WTC11 (cell line): ENCODE measurements around the gene KCNJ11. TPM values are rescaled to one million over a fixed set of nuclear protein-coding genes. Genes with fewer than 3 reads are reported as not detected.

Experiments used
- ATAC-seq: fragments of 200-7000 bp; cut with Tn5 transposase; 2 replicates; pipeline ENCODE4 v1.10.0; 2021; ENCODE audit warnings: mild to moderate bottlenecking, moderate library complexity
- CTCF ChIA-PET: fragments of 300-600 bp; sonication (Branson Sonifier 250); formaldehyde crosslinking; loops from one replicate; lab custom pipeline; 2021; ENCODE audit warnings: antibody characterized with exemption; lab: Charles Lee
- POLR2A ChIA-PET: fragments of 350-600 bp; sonication (Branson Sonifier 250); formaldehyde crosslinking; loops from one replicate; lab custom pipeline; 2021; ENCODE audit warnings: antibody characterized with exemption; lab: Charles Lee
- DNase-seq: peaks from one replicate; pipeline ENCODE4 v3.0.0; 2021; ENCODE audit warnings: low spot score
- H3K27ac Mint-ChIP-seq: 2 replicates; pipeline ENCODE4 v1.8.0; 2021; ENCODE audit warnings: mixed read lengths
- H3K27me3 Mint-ChIP-seq: 2 replicates; pipeline ENCODE4 v1.8.0; 2021; ENCODE audit warnings: low read depth, mild to moderate bottlenecking, moderate library complexity, mixed read lengths
- H3K36me3 Mint-ChIP-seq: 2 replicates; pipeline ENCODE4 v1.8.0; 2021; ENCODE audit warnings: mixed read lengths
- H3K4me1 Mint-ChIP-seq: 2 replicates; pipeline ENCODE4 v1.8.0; 2022; ENCODE audit warnings: mixed read lengths
- H3K4me3 Mint-ChIP-seq: 2 replicates; pipeline ENCODE4 v1.8.0; 2021; ENCODE audit warnings: mild to moderate bottlenecking, moderate library complexity, mixed read lengths
- H3K9me3 Mint-ChIP-seq: 2 replicates; pipeline ENCODE4 v1.8.0; 2021; ENCODE audit warnings: mixed read lengths
- ATF6 ChIP-seq: sonication (generic); formaldehyde crosslinking; IDR thresholded peaks from 2 replicates; pipeline ENCODE4 v1.8.1; 2023; ENCODE audit warnings: mild to moderate bottlenecking, missing genetic modification reagents
- E2F4 ChIP-seq: sonication (generic); formaldehyde crosslinking; IDR thresholded peaks from 2 replicates; pipeline ENCODE4 v1.8.1; 2022; ENCODE audit warnings: low read depth, mild to moderate bottlenecking, moderate library complexity, missing genetic modification reagents, borderline replicate concordance
- E2F5 ChIP-seq: sonication (generic); formaldehyde crosslinking; IDR thresholded peaks from 2 replicates; pipeline ENCODE4 v1.8.1; 2022; ENCODE audit warnings: mild to moderate bottlenecking, moderate library complexity, missing genetic modification reagents
- GRHL2 ChIP-seq: fragments of 250-450 bp; sonication (Bioruptor Pico); IDR thresholded peaks from 2 replicates; pipeline ENCODE4 v1.8.0; 2022; ENCODE audit warnings: mild to moderate bottlenecking, moderate library complexity; ENCODE audit not compliant: insufficient replicate concordance, severe bottlenecking
- JAZF1 ChIP-seq: fragments of 250-450 bp; sonication (Bioruptor Pico); IDR thresholded peaks from 2 replicates; pipeline ENCODE4 v1.9.0; 2021; ENCODE audit warnings: moderate library complexity, mild to moderate bottlenecking, inconsistent platforms
- MAX ChIP-seq: sonication (generic); formaldehyde crosslinking; IDR thresholded peaks from 2 replicates; pipeline ENCODE4 v1.8.0; 2022; ENCODE audit warnings: mild to moderate bottlenecking, missing genetic modification reagents
- RELA ChIP-seq: sonication (generic); formaldehyde crosslinking; IDR thresholded peaks from 2 replicates; pipeline ENCODE4 v1.8.1; 2022; ENCODE audit warnings: missing genetic modification reagents, mild to moderate bottlenecking, borderline replicate concordance
- SMAD4 ChIP-seq: sonication (generic); formaldehyde crosslinking; IDR thresholded peaks from 2 replicates; pipeline ENCODE4 v1.8.0; 2022; ENCODE audit warnings: mild to moderate bottlenecking, missing genetic modification reagents
- TCF7 ChIP-seq: sonication (generic); formaldehyde crosslinking; IDR thresholded peaks from 2 replicates; pipeline ENCODE4 v1.8.0; 2022; ENCODE audit warnings: mild to moderate bottlenecking, low read depth, missing genetic modification reagents, moderate library complexity
- TEAD4 ChIP-seq: sonication (generic); formaldehyde crosslinking; IDR thresholded peaks from 2 replicates; pipeline ENCODE4 v1.8.0; 2022; ENCODE audit warnings: mild to moderate bottlenecking, missing genetic modification reagents
- TP53 ChIP-seq: sonication (generic); formaldehyde crosslinking; IDR thresholded peaks from 2 replicates; pipeline ENCODE4 v1.8.1; 2023; ENCODE audit warnings: mild to moderate bottlenecking, missing genetic modification reagents
- ZNF232 ChIP-seq: sonication (generic); formaldehyde crosslinking; IDR thresholded peaks from 2 replicates; pipeline ENCODE4 v1.8.0; 2022; ENCODE audit warnings: mild to moderate bottlenecking, missing genetic modification reagents
- ZNF396 ChIP-seq: fragments of 250-450 bp; sonication (Bioruptor Pico); IDR thresholded peaks from 2 replicates; pipeline ENCODE4 v1.8.0; 2021; ENCODE audit warnings: mild to moderate bottlenecking, moderate library complexity, borderline replicate concordance
- ZNF423 ChIP-seq: fragments of 250-450 bp; sonication (Bioruptor Pico); IDR thresholded peaks from 2 replicates; pipeline ENCODE4 v2.1.2; 2022; ENCODE audit warnings: mild to moderate bottlenecking, moderate library complexity
- ZNF512 ChIP-seq: sonication (generic); formaldehyde crosslinking; IDR thresholded peaks from 2 replicates; pipeline ENCODE4 v1.8.1; 2022; ENCODE audit warnings: missing genetic modification reagents, borderline replicate concordance
- ZNF532 ChIP-seq: fragments of 250-450 bp; sonication (Bioruptor Pico); IDR thresholded peaks from 2 replicates; pipeline ENCODE4 v1.9.0; 2021; ENCODE audit warnings: mild to moderate bottlenecking, borderline replicate concordance
- total RNA-seq: library from RNA; stranded (reverse); gene quantifications from 3 replicates; pipeline ENCODE4 v1.2.3, GENCODE V29; 2021

KCNJ11 gene
- total RNA-seq, 1 experiment from 2014 or later = 8.2 TPM

- no peak for TF ChIP-seq ZNF532 (CRISPR knock-in tag)
- no peak for TF ChIP-seq RELA (CRISPR knock-in tag)
- TF ChIP-seq ZNF396 (CRISPR knock-in tag) = no peak
- TF ChIP-seq E2F4 (CRISPR knock-in tag) = no peak
- no peak for TF ChIP-seq ZNF512
- TF ChIP-seq, all 79 proteins: peak for 0
Measured at GRCh38 chr11:17408641-17409040, 20.2 kb upstream of the KCNJ11 start (continued).

GRCh38 chr11:17408026-17408425 lies 19.6 kb upstream of the KCNJ11 start:
- no peak for DNase-seq
- POLR2A ChIA-PET = no interaction called here
- no peak overlapping the region for H3K27ac Mint-ChIP-seq
- H3K4me1 Mint-ChIP-seq = peaks cover 4% of the 10 kb centered on the region
- H3K36me3 Mint-ChIP-seq = no peaks in the 10 kb centered on the region
- no peaks in the 10 kb centered on the region for H3K9me3 Mint-ChIP-seq
- H3K27me3 Mint-ChIP-seq = no peaks in the 10 kb centered on the region; the same call in 1 of the 2 replicates
- CTCF ChIA-PET = interaction anchor here (0.7 to 1.2 kb wide), 3 partner anchors 12 to 483 kb away, joined by 5 to 7 read pairs (median 7); partner anchors contain the start of gene KCNJ11
- ATAC-seq = no peak
- no peak overlapping the region for H3K4me3 Mint-ChIP-seq
- TF ChIP-seq TCF7 (CRISPR knock-in tag) = no peak
- TF ChIP-seq MAX (CRISPR knock-in tag) = no peak
- TF ChIP-seq GRHL2 (CRISPR knock-in tag) = no peak
- no peak for TF ChIP-seq ZNF423
- no peak for TF ChIP-seq ATF6 (CRISPR knock-in tag)
- no peak for TF ChIP-seq TP53 (CRISPR knock-in tag)
- no peak for TF ChIP-seq ZNF232 (CRISPR knock-in tag)
- TF ChIP-seq E2F5 (CRISPR knock-in tag) = no peak
- no peak for TF ChIP-seq TEAD4 (CRISPR knock-in tag)
- no peak for TF ChIP-seq JAZF1 (CRISPR knock-in tag)
- TF ChIP-seq RELA (CRISPR knock-in tag) = no peak
- no peak for TF ChIP-seq SMAD4 (CRISPR knock-in tag)
